CD14-positive monocyte (primary cell): Measurements from ENCODE around the gene SNAP25. TPM values are rescaled to one million over a fixed set of nuclear protein-coding genes. Genes with fewer than 3 reads are reported as not detected.

ENCODE experiments used
- DNase-seq, 3 donors: peaks; one replicate each; pipeline ENCODE4 v3.0.0-alpha.2; 2011 to 2022
- H2AFZ ChIP-seq: 2 replicates; pipeline ENCODE4 v1.6.0; 2012; ENCODE audit warnings: mild to moderate bottlenecking, low read depth, low read length, inconsistent platforms; ENCODE audit not compliant: insufficient read depth, poor library complexity, severe bottlenecking
- H3K27ac ChIP-seq, 2 donors: 1 replicate in 1 of 2; 2 replicates in 1 of 2; pipeline ENCODE4 v1.5.1; 2012 to 2013; ENCODE audit warnings: low read length in 2 of 2, control low read depth in 1 of 2, inconsistent platforms in 1 of 2, low read depth in 1 of 2, mild to moderate bottlenecking in 1 of 2
- H3K27me3 ChIP-seq, 2 donors: one replicate each; pipeline versions ENCODE4 v1.6.0 to v1.6.1; 2011 to 2013; ENCODE audit warnings: low read length in 2 of 2; ENCODE audit not compliant: control insufficient read depth in 2 of 2, insufficient read depth in 2 of 2
- H3K36me3 ChIP-seq, 2 donors: replicated peaks in 1 of 2; 1 replicate in 1 of 2; 2 replicates in 1 of 2; pipeline versions ENCODE4 v1.5.1 to v1.6.1; 2012 to 2013; ENCODE audit warnings: low read length in 2 of 2, control low read depth in 1 of 2, inconsistent platforms in 1 of 2, mild to moderate bottlenecking in 1 of 2; ENCODE audit not compliant: insufficient read depth in 2 of 2, control insufficient read depth in 1 of 2
- H3K4me1 ChIP-seq, 2 donors: 1 replicate in 1 of 2; 2 replicates in 1 of 2; pipeline versions ENCODE4 v1.5.1 to v1.6.1; 2012 to 2013; ENCODE audit warnings: low read length in 2 of 2, control low read depth in 1 of 2, inconsistent platforms in 1 of 2, mild to moderate bottlenecking in 1 of 2, moderate library complexity in 1 of 2; ENCODE audit not compliant: insufficient read depth in 2 of 2, control insufficient read depth in 1 of 2
- H3K4me2 ChIP-seq: replicated peaks from 2 replicates; pipeline ENCODE3; 2012; ENCODE audit warnings: low read length, moderate library complexity, mild to moderate bottlenecking; ENCODE audit not compliant: poor library complexity, severe bottlenecking; ENCODE audit errors: extremely low read depth
- H3K4me3 ChIP-seq, 3 experiments: fragments of 200-600 bp in 1 of 3; sonication (generic) in 1 of 3; replicated peaks in 1 of 3; 1 replicate in 2 of 3; 2 replicates in 1 of 3; pipeline ENCODE4 v1.5.1; 2011 to 2013; ENCODE audit warnings: low read length in 3 of 3, mild to moderate bottlenecking in 3 of 3, control low read depth in 2 of 3, low read depth in 2 of 3, inconsistent platforms in 1 of 3, moderate library complexity in 1 of 3
- H3K79me2 ChIP-seq: 2 replicates; pipeline ENCODE4 v1.6.0; 2012; ENCODE audit warnings: mild to moderate bottlenecking, control low read depth, inconsistent platforms, low read length, moderate library complexity; ENCODE audit not compliant: insufficient read depth
- H3K9ac ChIP-seq: 2 replicates; pipeline ENCODE4 v1.6.0; 2017; ENCODE audit warnings: low read length, mild to moderate bottlenecking; ENCODE audit not compliant: insufficient read depth, poor library complexity, severe bottlenecking
- H3K9me3 ChIP-seq, 2 donors: replicated peaks in 1 of 2; 1 replicate in 1 of 2; 2 replicates in 1 of 2; pipeline versions ENCODE4 v1.5.1 to v1.6.1; 2012 to 2013; ENCODE audit warnings: low read length in 2 of 2, control low read depth in 1 of 2; ENCODE audit not compliant: control insufficient read depth in 1 of 2, insufficient read depth in 1 of 2
- H4K20me1 ChIP-seq: 2 replicates; pipeline ENCODE4 v1.6.0; 2012; ENCODE audit warnings: mild to moderate bottlenecking, low read length, control low read depth, moderate library complexity; ENCODE audit not compliant: insufficient read depth
- H3K27ac Mint-ChIP-seq, 7 donors: one replicate each; pipeline ENCODE4 v1.8.0; 2020; ENCODE audit warnings: mild to moderate bottlenecking in 7 of 7, mixed read lengths in 7 of 7, moderate library complexity in 6 of 7, inconsistent platforms in 2 of 7
- H3K27me3 Mint-ChIP-seq, 3 donors: one replicate each; pipeline ENCODE4 v1.8.0; 2021 to 2022; ENCODE audit warnings: low read depth in 3 of 3, mild to moderate bottlenecking in 3 of 3, mixed read lengths in 3 of 3, moderate library complexity in 3 of 3, inconsistent platforms in 1 of 3
- H3K36me3 Mint-ChIP-seq, 2 donors: one replicate each; pipeline ENCODE4 v1.8.0; 2020; ENCODE audit warnings: mixed read lengths in 2 of 2, inconsistent platforms in 1 of 2, mild to moderate bottlenecking in 1 of 2
- H3K4me1 Mint-ChIP-seq: one replicate; pipeline ENCODE4 v1.8.0; 2020; ENCODE audit warnings: mild to moderate bottlenecking, mixed read lengths
- H3K4me3 Mint-ChIP-seq, 2 donors: one replicate each; pipeline ENCODE4 v1.8.0; 2020; ENCODE audit warnings: mild to moderate bottlenecking in 2 of 2, mixed read lengths in 2 of 2, moderate library complexity in 1 of 2
- H3K9me3 Mint-ChIP-seq, 7 donors: one replicate each; pipeline ENCODE4 v1.8.0; 2020 to 2022; ENCODE audit warnings: mixed read lengths in 7 of 7, mild to moderate bottlenecking in 6 of 7, moderate library complexity in 6 of 7, inconsistent platforms in 2 of 7
- CTCF ChIP-seq: fragments of 200-600 bp; IDR thresholded peaks from one replicate; pipeline ENCODE4 v1.8.0; 2022; ENCODE audit warnings: antibody characterized with exemption, mild to moderate bottlenecking
- WGBS: methylation state at CpG from one replicate; pipeline ENCODE4 v1.1.5; 2013; ENCODE audit warnings: missing lambda C conversion rate; ENCODE audit not compliant: insufficient coverage; 5-methylcytosine and 5-hydroxymethylcytosine counted together
- intact Hi-C, 2 donors: fragments of 100-400 bp; cut with micrococcal nuclease; formaldehyde crosslinking; loops; one replicate each; pipeline versions ENCODE4 v1.15.0 to v1.15.1; 2023
- polyA plus RNA-seq, 3 donors: library from polyadenylated mRNA; depleted of rRNA in 1 of 3; unstranded in 2 of 3; stranded (reverse) in 1 of 3; fragments of 300-500 nt in 2 of 3; fragments of >200 nt in 1 of 3; fragmentation: Illumina TruSeq in 2 of 3; gene quantifications; 1 replicate in 2 of 3; 2 replicates in 1 of 3; pipeline ENCODE4 v1.2.3, GENCODE V29; 2012 to 2021

Gene SNAP25
- polyA plus RNA-seq, 3 donors, result not detected

GRCh38 chr20:10297223-10297622 is 78.6 kb downstream of the SNAP25 start:
- H3K9me3 Mint-ChIP-seq, result peaks cover 0 to 6% (median 0%) of the 10 kb centered on the region in 7 donors
- no peaks in the 10 kb centered on the region for H3K36me3 Mint-ChIP-seq
- no peak overlapping the region for H3K27ac ChIP-seq
- H2AFZ ChIP-seq, result no peak overlapping the region
- H3K4me2 ChIP-seq, result no peak overlapping the region
- H3K4me1 Mint-ChIP-seq, result peaks cover 5% of the 10 kb centered on the region
- DNase-seq, result no peak
- peaks cover 0 to 4% (median 3%) of the 10 kb centered on the region in 3 donors for H3K27me3 Mint-ChIP-seq
- no peaks in the 10 kb centered on the region for H4K20me1 ChIP-seq
- H3K9me3 ChIP-seq, result no peaks in the 10 kb centered on the region
- no peaks in the 10 kb centered on the region for H3K27me3 ChIP-seq
- no CpG with 5 or more reads among the region's 1 CpG for WGBS
- peaks cover 0 to 4% of the 10 kb centered on the region in 2 donors for H3K4me1 ChIP-seq
- H3K36me3 ChIP-seq, result no peaks in the 10 kb centered on the region
- H3K4me3 Mint-ChIP-seq, result no peak overlapping the region
- H3K79me2 ChIP-seq, result no peaks in the 10 kb centered on the region
- no peak for TF ChIP-seq CTCF
- no peak overlapping the region for H3K27ac Mint-ChIP-seq
- intact Hi-C loops, result no loop called here
- H3K9ac ChIP-seq, result no peak overlapping the region
- H3K4me3 ChIP-seq, result no peak overlapping the region

- WGBS, result no CpG with 5 or more reads among the region's 1 CpG
- Mint-ChIP-seq H3K4me1 (peaks cover 5% of the 10 kb centered on the region), H3K27me3 (peaks cover 0 to 4% (median 3%) of the 10 kb centered on the region in 3 donors), H3K36me3 (no peaks in the 10 kb centered on the region), H3K27ac (no peak overlapping the region), H3K9me3 (peaks cover 0 to 6% (median 0%) of the 10 kb centered on the region in 7 donors), H3K4me3 (no peak overlapping the region)
- Histone ChIP-seq H3K9ac (no peak overlapping the region), H3K9me3 (no peaks in the 10 kb centered on the region), H2AFZ (no peak overlapping the region), H4K20me1 (no peaks in the 10 kb centered on the region), H3K4me3 (no peak overlapping the region), H3K36me3 (no peaks in the 10 kb centered on the region), H3K79me2 (no peaks in the 10 kb centered on the region), H3K27ac (no peak overlapping the region), H3K4me1 (peaks cover 0 to 4% of the 10 kb centered on the region in 2 donors), H3K27me3 (no peaks in the 10 kb centered on the region), H3K4me2 (no peak overlapping the region)
- no peak for TF ChIP-seq CTCF
- intact Hi-C loops, result no loop called here
- no peak for DNase-seq
Observed at GRCh38 chr20:10297684-10298240, 79.1 kb downstream of the SNAP25 start.
